Smooth muscle cell of the brain vasculature (primary cell): ENCODE data around the gene TBC1D22A.

Experiments
- DNase-seq: peaks from one replicate; pipeline ENCODE4 v3.0.0-alpha.2; 2012; ENCODE audit warnings: low read depth, low spot score

TBC1D22A gene

GRCh38 chr22:47152938-47153337, 390.5 kb downstream of the TBC1D22A start:
- DNase-seq: no peak

DNA sequence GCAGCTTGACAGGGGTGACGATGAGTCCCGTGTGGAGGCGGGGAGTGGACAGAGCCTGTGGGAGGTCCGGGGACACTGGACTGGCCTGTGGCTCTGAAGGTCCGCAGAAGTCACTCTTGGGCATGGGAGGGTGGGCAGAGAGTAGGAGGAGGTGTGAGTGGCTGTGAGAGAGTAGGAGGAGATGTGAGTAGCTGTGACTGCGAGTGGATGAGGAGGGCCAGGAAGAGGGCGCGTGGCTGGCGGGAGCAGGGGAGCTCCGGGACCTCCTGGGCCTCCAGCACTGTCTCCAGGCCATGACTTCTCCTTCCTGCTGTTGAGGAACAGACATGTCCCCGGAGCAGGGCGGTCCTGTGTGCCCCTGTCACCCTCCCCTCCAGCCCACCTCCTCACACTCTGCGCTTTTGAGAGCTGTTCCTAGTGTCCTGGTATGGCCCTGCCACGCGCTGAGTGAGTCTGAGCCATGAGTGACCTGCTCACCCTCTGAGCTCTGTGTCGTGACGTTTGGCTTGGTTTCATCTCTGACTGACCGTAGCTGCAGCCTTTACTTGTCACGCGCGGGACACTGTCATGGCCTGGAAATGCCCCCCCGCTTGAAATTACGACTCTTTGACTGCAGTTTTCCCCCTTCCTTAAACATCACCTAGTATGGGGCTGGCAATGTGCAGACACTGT, 391.5 kb downstream of the TBC1D22A start:
- DNase-seq: no peak

DNA sequence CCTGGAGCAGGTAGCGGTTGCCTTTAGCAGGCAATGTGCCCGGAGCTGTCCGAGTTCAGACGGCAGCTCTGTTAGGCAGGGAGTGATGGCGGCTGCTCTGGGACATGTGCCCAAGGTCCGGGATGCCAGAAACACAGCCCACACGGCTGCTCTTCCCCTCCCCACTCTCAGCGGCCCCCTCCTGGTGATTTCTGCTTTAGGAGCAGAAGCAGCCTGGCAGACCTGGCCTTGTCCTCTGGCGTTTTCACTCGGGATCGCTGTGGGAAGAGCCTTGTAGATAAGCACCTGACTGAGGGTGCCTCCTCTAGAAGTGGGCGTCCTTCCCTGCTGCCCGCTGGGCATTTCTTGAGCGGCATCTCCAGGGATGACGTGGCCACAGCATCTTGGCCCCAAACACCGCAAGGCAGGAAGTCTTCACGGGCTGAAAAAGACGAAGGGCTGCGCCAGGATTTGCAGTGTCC, 392.2 kb downstream of the TBC1D22A start:
- no peak for DNase-seq

GRCh38 chr22:47155131-47155885, 392.9 kb downstream of the TBC1D22A start:
- DNase-seq: no peak

GRCh38 chr22:47155912-47156311, 393.5 kb downstream of the TBC1D22A start:
- no peak for DNase-seq

GRCh38 chr22:47156352-47157092, 394.1 kb downstream of the TBC1D22A start:
- DNase-seq: no peak

DNA sequence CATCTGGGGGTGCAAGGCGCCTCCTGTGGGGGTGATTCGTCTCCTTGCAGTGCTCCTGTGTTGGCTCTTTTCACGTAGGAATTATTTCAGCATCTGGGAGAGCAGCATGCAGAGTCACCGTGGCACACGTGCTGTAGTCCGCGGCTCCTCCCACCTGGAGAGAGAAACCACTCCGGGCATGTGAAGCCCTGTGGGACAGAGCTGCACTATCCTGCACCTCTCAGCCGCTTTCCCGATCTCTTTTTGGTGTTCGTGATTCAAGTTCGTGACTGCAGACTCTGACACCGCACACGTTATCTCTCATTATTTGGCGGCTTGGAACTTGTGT, 394.6 kb downstream of the TBC1D22A start:
- no peak for DNase-seq

DNA sequence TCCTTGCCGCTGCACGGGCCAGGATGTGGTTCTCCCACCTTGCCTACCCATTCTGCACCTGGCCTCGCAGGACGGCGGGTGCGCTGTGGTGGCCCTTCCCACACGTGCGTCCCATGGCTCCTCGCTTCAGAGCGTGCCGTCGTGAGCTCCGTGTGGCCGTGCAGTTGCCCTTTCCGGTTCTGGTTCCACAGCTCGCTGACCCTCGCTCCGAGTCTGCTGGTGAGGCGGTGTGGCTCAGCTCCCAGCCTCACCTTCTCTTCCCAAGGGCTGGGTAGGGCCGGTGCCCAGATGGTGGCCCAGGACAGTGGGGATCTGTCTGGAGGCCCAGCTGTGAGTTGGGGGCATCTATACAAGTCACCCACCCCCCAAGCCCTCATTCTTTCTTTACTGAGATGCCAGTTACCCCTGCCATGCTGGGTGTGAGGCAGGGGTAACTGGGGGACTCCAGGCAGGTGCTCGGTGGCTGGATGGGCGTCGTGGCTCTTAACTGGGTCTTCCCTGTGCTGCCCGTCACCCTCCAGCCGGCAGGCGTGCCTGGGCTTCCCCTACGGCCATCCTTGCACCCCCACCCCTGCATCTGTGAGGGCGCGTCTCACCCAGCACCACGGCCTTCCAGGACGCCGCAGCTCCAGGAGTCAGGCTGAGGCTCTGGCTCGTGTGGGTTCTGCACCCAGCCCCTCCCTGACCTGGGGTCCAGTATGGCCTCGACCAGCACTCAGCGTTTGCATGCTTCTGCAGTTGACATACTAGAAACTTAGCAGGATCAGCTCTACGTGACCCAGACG, 395.2 kb downstream of the TBC1D22A start:
- DNase-seq: no peak

GRCh38 chr22:47158457-47158856, 396.0 kb downstream of the TBC1D22A start:
- DNase-seq: no peak

DNA sequence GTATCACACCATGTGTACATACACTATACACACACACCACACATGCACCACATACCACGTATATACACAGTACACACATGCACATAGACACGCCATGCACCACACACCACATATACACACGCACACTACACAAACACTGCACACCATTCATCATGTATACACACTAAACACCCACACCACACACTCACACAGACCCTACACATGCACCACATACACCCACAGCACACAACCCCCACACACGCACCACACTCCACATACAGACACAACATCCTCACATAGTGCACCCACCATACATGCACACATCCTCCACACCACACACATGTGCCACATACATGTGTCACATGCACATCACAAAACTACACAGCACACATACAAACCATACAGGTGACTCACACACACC, 397.1 kb downstream of the TBC1D22A start:
- DNase-seq: no peak

DNA sequence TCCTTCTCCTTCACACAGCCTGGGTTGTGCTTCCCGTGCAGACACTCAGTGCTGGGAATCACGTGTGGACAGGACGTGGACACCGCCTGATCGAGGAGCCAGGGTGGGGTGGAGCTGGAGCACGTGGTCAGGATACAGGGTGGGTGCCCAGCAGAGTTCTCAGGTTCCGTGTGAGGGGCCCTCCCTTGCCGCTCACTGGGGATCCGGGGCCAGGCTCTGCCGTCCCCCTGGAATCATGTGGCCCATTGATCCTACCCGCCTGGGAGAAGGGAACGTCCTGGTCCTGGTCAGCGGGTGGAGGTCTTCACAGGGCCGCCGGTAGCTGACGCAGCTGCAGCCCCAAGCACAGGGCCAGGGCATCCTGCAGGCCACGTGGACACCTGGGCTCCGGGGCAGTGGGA, 397.7 kb downstream of the TBC1D22A start:
- no peak for DNase-seq

DNA sequence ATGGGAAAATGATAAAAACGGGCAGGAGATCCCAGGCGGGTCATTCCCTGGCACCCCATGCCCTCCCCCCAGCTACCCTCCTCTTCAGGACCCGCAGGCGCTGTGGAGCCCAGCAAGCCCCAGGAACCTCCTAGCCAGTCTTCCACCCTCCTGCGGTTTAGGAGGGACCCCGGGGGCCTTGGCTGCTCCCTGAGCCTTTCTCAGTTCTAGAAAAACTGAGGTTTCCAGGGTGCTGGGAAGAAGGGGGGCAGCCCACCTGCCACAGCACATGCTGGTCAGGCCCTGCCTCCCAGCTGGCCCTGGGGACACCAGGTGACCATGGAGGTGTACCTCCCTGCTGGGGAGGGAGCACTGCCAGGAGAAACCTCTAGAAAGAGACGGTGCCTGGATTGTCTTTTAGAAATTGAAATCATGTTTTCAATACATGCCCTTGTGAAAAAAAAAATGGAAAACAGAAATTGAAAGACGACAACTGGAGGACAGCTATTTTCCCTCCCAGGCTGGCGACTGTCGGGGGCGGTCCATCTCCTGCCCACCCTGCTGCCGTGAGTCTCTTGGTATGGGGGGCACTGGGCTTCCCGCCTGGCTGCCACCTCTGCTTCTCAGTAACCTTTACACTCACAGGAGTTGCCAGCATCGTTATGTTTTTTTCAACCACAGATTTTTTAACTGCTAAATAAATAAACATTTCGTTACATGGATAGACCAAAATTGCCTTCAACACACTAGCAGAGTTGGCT, 398.5 kb downstream of the TBC1D22A start:
- no peak for DNase-seq

DNA sequence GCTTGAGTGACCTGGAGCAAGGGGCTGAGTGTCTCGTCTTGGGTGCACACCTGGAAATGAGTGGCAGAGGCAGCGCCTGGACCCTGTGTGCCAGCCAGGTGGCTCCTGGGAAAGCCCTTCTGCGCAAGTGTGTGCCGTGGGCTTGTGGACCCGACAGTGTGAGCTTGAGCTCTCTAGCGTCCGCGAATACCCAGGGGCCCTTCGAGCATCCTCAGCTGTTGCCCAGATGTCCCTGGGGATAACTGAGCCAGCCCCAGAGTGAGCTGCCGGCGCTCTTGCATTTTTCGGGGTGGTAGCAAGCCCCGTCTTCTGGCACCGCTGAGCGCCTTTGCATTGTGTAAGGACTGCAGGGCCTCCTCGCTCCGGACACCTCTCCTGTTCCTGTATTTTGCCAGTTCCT, 399.2 kb downstream of the TBC1D22A start:
- no peak for DNase-seq

DNA sequence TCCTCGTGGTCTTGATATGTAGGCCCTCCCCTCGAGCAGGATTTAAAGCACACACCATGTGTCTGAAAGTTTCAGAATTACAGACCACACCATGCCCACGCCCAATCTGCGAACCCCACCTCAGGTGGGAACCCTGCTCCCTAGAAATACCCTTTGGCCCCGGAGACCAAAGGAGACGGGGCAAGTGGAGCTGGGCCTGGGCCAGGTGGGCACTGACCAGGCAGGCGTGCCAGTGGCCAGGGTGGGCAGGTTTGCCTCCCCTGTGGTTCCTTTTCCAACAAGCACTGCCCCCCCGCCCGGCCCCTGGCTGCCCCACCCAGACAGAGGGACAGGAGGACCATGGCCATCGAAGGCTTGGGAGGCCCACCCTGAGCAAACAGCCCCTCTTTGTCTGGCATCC, 400.4 kb downstream of the TBC1D22A start:
- DNase-seq: no peak

- DNase-seq: no peak
Measured at GRCh38 chr22:47163481-47163855, 401.0 kb downstream of the TBC1D22A start.

GRCh38 chr22:47163856-47164513, 401.5 kb downstream of the TBC1D22A start:
- no peak for DNase-seq

- no peak for DNase-seq
Measured at GRCh38 chr22:47164514-47165337, 402.3 kb downstream of the TBC1D22A start.

GRCh38 chr22:47165338-47166032, 403.0 kb downstream of the TBC1D22A start:
- no peak for DNase-seq

- no peak for DNase-seq
Measured at GRCh38 chr22:47166033-47166404, 403.6 kb downstream of the TBC1D22A start.
